Motor neuron (in vitro differentiated cells): ENCODE data around the gene CELSR1. TPM values are rescaled to one million over a fixed set of nuclear protein-coding genes. Genes with fewer than 3 reads are reported as not detected.

Experiments used
- ATAC-seq, 8 experiments: fragments of 200-7000 bp; cut with Tn5 transposase; replicated peaks in 6 of 8; 2 replicates each; pipeline ENCODE4 v1.8.0; 2021; ENCODE audit warnings: mild to moderate bottlenecking in 8 of 8, moderate library complexity in 8 of 8
- H3K27ac ChIP-seq, 2 donors: fragments of 250-450 bp; sonication (Bioruptor Pico); 2 replicates each; pipeline ENCODE4 v1.9.0; 2021; ENCODE audit warnings: antibody characterized with exemption in 2 of 2, mild to moderate bottlenecking in 2 of 2, moderate library complexity in 1 of 2
- H3K4me1 ChIP-seq, 2 donors: fragments of 250-450 bp; sonication (Bioruptor Pico); replicated peaks in 1 of 2; 2 replicates each; pipeline ENCODE4 v1.6.1; 2021; ENCODE audit warnings: antibody characterized with exemption in 2 of 2, mild to moderate bottlenecking in 2 of 2, moderate library complexity in 1 of 2
- H3K4me3 ChIP-seq, 5 donors: fragments of 250-450 bp; sonication (Bioruptor Pico); 2 replicates each; pipeline ENCODE4 v1.9.0; 2021; ENCODE audit warnings: antibody characterized with exemption in 5 of 5, mild to moderate bottlenecking in 5 of 5, moderate library complexity in 4 of 5
- WGBS, 10 experiments: fragments of 450-650 bp; shearing (Covaris generic); methylation state at CpG; one replicate each; pipeline ENCODE4 v1.0.0; 2022; 5-methylcytosine and 5-hydroxymethylcytosine counted together
- in situ Hi-C, 9 experiments: fragments of 400-800 bp; cut with MboI; loops; one replicate each; pipeline ENCODE4 v1.15.0; 2021; ENCODE audit warnings: low sequenced_read_pairs in 9 of 9, low pct_unique_long_range_greater_than_20kb in 2 of 9; ENCODE audit not compliant: unreplicated experiment in 9 of 9
- total RNA-seq, 8 experiments: library from RNA; unstranded; fragments of 300-600 nt; gene quantifications; 2 replicates each; pipeline versions ENCODE4 v1.2.3 to v1.2.4, GENCODE V29; 2022

Gene CELSR1
- total RNA-seq, 8 experiments from 2014 or later: 0.76 to 26.6 (median 4.7) TPM

DNA sequence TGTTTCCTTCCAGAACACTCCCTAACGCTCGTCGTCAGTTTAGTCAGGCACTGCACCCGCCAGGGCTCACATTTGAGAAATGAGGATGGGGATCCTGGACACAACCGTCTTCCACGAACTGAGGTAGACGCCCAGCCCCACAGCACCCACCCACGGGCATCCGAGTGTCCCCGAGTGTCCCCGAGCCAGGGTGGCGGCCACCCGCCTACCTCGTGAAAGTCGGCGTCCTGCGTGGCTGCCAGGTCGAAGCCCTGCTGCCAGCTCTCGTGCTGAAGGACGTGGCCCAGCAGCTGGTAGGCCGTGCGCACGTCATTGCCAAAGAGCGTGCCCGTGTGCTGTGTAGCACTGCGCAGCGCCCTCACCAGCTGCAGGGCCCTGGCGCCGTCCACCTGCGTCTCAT, 148.3 kb downstream of the CELSR1 start:
- WGBS, 10 experiments: 33 to 100% (median 99%) methylated on average over 1 to 8 of the region's 30 CpGs; no CpG with 5 or more reads in 4 of the 10 experiments
- in situ Hi-C loops: loop anchor here in 1 of 9 experiments (25.0 kb wide), 1 partner anchor 148 kb away; the partner anchor contains the start of gene CELSR1
- ATAC-seq: no peak
- Histone ChIP-seq H3K27ac (no peak overlapping the region), H3K4me3 (no peak overlapping the region), H3K4me1 (no peaks in the 10 kb centered on the region)

DNA sequence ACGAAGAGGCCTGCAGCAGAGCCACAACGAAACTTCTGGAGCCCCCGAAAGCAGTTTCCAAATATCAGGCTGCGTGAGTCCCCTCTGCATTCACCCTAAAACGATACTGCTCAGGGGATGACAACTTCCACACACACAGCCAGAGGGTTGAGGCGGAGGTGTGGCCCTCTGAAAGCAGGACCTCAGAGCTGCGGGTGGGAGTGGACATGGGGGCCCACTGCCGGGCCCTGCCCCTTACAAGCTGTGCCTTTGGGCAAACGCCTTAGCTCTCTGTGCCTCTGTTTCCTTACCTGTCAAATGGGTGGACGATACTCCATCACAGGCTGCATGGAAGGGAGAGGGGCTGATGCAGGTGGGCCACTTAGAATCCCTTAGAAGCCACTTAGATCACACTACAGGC, 148.8 kb downstream of the CELSR1 start:
- WGBS, 10 experiments: 60 to 100% (median 80%) methylated on average over 1 to 2 of the region's 10 CpGs; no CpG with 5 or more reads in 5 of the 10 experiments
- in situ Hi-C loops: loop anchor here in 1 of 9 experiments (25.0 kb wide), 1 partner anchor 149 kb away; the partner anchor contains the start of gene CELSR1
- no peak for ATAC-seq
- H3K4me3 ChIP-seq: no peak overlapping the region
- no peaks in the 10 kb centered on the region for H3K4me1 ChIP-seq
- no peak overlapping the region for H3K27ac ChIP-seq

DNA sequence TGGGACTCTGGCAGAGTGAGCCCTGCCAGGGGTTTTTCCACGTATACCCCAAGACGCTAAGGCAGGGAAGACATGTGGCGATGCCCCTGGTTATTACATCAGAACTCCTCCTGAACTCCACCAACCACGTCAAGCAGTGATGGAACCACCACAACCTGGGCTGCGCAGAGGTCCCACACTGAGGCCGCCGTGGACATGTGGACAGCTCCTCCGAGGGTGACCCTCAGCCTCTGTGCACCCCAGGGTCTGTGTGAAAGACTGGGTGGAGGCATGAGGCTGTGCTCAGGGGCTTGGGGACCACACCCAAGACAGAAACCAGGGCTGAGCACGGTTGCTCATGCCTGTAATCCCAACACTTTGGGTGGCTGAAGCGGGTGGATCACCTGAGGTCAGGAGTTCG, 149.7 kb downstream of the CELSR1 start:
- H3K4me3 ChIP-seq: no peak overlapping the region
- ATAC-seq: no peak
- in situ Hi-C loops: loop anchor here in 1 of 9 experiments (25.0 kb wide), 1 partner anchor 150 kb away; the partner anchor contains the start of gene CELSR1
- no peaks in the 10 kb centered on the region for H3K4me1 ChIP-seq
- 92 to 100% (median 97%) methylated on average over 1 to 4 of the region's 11 CpGs; no CpG with 5 or more reads in 6 of the 10 experiments for WGBS, 10 experiments
- no peak overlapping the region for H3K27ac ChIP-seq

DNA sequence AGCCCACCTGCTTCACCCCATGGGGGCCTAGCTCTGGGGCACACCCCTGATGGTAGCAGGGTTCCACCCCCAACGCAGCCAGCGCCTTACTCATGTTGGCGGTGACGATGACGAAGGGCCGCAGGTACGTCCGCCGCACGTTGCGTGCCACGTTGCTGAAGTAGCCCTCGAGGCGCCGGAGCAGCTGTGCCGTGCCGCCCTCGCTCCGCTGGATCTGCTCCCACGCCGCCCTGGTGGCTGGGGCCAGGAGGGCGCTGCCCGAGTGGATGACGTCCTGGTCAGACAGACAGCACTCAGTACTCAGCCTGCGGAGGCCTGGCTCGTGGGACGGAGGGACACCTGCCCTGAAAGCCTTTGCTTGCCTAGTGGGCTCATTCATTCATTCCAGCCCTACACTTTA, 151.1 kb downstream of the CELSR1 start:
- 80 to 100% (median 97%) methylated on average over 1 to 6 of the region's 27 CpGs; no CpG with 5 or more reads in 6 of the 10 experiments for WGBS, 10 experiments
- in situ Hi-C loops: loop anchor here in 1 of 9 experiments (25.0 kb wide), 1 partner anchor 151 kb away; the partner anchor contains the start of gene CELSR1
- Histone ChIP-seq H3K27ac (no peak overlapping the region), H3K4me3 (no peak overlapping the region), H3K4me1 (peaks cover 1 to 3% of the 10 kb centered on the region in 2 donors)
- ATAC-seq: no peak

DNA sequence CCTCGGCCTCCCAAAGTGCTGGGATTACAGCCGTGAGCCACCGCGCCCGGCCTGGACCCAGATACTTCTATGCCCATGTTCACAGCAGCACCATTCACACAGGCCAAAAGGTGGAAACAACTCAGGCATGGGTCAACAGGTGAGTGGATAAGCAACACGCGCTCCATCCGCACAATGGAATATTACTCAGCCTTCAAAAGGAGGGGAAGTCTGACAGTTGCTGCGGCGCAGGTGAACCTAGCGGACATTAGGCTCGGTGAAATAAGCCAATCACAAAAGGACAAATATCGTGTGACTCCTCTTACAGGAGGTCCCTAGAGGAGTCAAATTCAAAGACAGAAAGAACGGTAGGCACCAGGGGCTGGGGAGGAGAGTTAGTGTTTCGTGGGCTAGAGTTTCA, 154.9 kb downstream of the CELSR1 start:
- ATAC-seq: no peak
- Histone ChIP-seq H3K4me3 (no peak overlapping the region), H3K27ac (no peak overlapping the region), H3K4me1 (peaks cover 19 to 26% of the 10 kb centered on the region in 2 donors)
- WGBS, 10 experiments: 58 to 100% (median 95%) methylated on average over 1 to 14 of the region's 15 CpGs
- in situ Hi-C loops: loop anchor here in 1 of 9 experiments (25.0 kb wide), 1 partner anchor 155 kb away; the partner anchor contains the start of gene CELSR1

DNA sequence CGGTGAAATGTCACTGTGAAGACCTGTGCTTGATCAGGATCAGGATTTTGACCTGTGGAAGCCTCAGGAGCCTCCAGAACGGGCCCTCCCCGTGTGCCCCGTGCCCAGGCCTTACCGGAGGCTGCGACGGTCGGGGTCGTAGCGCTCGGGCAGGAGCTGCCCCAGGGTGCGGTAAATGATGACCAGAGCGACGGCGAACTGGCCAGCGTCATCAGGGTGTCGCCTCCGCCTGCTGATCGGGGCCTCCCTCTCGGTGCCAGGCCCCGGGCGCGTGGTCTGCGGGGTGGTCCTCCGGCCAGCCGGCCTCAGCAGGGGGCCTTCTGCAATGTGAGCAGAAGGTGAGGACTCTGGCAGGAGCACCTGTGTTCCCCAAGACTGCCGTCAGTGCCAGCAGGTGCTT, 155.7 kb downstream of the CELSR1 start:
- Histone ChIP-seq H3K4me3 (no peak overlapping the region), H3K27ac (peak overlapping the region in 1 of 2 donors; percentile 21), H3K4me1 (peaks cover 23 to 33% of the 10 kb centered on the region in 2 donors)
- in situ Hi-C loops: loop anchor here in 1 of 9 experiments (25.0 kb wide), 1 partner anchor 156 kb away; the partner anchor contains the start of gene CELSR1
- ATAC-seq: no peak
- 86 to 100% (median 98%) methylated on average over 1 to 16 of the region's 27 CpGs; no CpG with 5 or more reads in 5 of the 10 experiments for WGBS, 10 experiments

DNA sequence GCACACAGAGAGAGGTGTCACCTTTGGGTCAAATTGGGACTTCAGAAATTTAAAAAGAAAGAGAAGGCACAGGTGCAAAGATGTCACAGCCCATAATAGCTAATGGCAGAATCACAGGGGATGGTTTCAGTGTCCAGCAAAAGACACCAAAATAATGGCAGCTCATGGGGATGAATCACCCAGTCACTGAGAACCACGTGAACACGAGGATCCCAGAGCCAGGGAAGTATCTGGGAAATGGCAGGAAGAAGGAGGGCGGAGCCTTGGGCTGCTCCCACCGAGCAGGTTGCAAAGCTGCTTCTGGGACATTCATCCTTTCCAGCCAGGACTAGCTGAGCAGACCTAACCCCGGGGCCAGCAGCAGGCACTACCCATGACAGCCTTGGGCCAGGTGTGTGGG, 156.3 kb downstream of the CELSR1 start:
- 0 to 57% methylated on average over 2 to 4 of the region's 5 CpGs; no CpG with 5 or more reads in 8 of the 10 experiments for WGBS, 10 experiments
- peak; percentile 53 to 87 (median 74) for ATAC-seq
- H3K4me3 ChIP-seq: no peak overlapping the region
- H3K27ac ChIP-seq: peak overlapping the region in 1 of 2 donors; percentile 21
- in situ Hi-C loops: loop anchor here in 1 of 9 experiments (25.0 kb wide), 1 partner anchor 156 kb away; the partner anchor contains the start of gene CELSR1
- H3K4me1 ChIP-seq: peaks cover 23 to 33% of the 10 kb centered on the region in 2 donors

DNA sequence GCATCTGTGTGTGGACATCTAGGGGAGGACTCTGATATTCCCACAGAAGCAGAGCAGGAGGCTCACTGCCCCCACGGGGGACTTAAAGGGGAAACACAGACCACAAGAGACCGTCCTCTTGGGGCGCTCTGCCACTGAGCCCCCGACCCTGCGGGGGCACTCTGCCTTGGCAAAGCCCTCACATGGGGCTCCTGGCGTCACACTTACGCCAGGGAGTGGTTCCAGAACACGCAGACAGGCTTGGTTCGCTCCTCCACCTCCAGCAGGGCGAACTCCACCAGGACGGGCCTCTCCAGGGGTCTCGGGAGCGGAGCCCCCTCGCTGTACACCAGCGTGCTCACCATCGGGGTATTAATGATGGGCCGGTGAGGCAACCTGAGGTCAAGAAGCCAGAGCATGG, 156.8 kb downstream of the CELSR1 start:
- Histone ChIP-seq H3K4me1 (peaks cover 23 to 33% of the 10 kb centered on the region in 2 donors), H3K27ac (no peak overlapping the region), H3K4me3 (no peak overlapping the region)
- in situ Hi-C loops: loop anchor here in 1 of 9 experiments (25.0 kb wide), 1 partner anchor 157 kb away; the partner anchor contains the start of gene CELSR1
- no peak for ATAC-seq
- 74 to 100% (median 90%) methylated on average over 2 to 10 of the region's 17 CpGs; no CpG with 5 or more reads in 6 of the 10 experiments for WGBS, 10 experiments

DNA sequence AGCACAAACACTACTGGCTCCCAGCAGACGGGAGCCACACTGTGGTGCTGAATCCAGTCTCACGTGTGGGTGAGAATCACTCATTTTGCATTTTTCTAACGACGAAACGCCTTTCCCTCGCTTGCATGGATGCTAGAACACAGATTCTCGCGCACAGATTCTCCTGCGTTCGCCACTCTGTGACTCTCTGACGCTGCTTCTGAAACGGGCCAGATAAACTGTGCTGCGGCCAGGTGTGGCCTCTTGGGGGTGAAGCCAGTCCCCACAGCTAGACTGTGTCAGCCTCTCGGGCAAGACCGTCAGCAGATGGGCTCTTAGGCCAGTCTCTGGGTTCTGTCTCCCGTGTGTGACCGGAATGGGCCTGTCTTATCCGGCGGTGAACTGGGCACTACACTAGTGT, 157.4 kb downstream of the CELSR1 start:
- H3K4me3 ChIP-seq: no peak overlapping the region
- ATAC-seq: no peak
- WGBS, 10 experiments: 20 to 90% (median 83%) methylated on average over 1 to 13 of the region's 19 CpGs; no CpG with 5 or more reads in 5 of the 10 experiments
- in situ Hi-C loops: loop anchor here in 1 of 9 experiments (25.0 kb wide), 1 partner anchor 157 kb away; the partner anchor contains the start of gene CELSR1
- H3K4me1 ChIP-seq: peaks cover 23 to 33% of the 10 kb centered on the region in 2 donors
- H3K27ac ChIP-seq: no peak overlapping the region

DNA sequence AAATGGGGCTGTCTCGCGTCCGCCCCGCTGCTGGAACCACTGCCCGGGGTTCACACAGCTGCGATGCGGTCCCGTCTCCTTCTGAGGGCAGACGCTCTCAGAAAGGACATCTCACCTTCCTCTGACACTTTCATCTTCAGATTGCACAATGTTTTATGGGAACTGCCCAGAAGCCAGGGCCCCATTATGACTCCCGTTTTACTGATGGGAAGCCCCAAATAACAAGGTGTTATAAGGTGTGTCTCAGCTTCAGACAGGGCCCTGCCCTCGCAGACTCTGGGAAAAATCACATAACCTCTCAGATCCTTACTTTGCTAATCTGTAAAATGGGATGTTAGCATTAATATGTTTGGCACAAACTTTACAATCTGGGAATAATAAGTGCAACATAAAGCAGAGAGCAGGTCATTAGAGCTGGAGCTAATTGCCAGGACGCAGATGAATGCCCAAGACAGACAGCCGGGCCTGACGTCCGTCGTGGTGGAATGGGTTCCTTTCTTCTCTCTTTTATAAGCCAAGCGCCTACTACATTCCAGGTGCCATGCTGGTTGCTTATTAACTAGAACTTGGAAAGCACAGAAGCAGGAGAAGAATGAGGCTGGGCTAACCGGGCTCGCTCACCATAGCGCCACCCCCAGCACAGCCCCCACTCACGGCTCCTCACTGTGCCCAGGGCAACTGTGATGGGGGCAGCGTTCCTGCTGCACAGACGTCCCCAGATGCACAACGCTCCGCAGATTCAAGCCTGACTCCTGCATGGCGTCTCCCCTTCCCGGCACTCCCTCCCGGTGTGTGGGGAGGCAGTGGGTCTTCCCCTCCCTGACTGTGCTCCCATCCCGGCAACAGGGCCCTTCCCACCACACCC, 158.1 kb downstream of the CELSR1 start:
- Histone ChIP-seq H3K27ac (no peak overlapping the region), H3K4me3 (no peak overlapping the region), H3K4me1 (peaks cover 23 to 33% of the 10 kb centered on the region in 2 donors)
- ATAC-seq: peak in 3 of 8 experiments; percentile 26 to 66 (median 43)
- 40 to 90% (median 69%) methylated on average over 2 to 7 of the region's 29 CpGs; no CpG with 5 or more reads in 4 of the 10 experiments for WGBS, 10 experiments
- in situ Hi-C loops: loop anchor here in 1 of 9 experiments (25.0 kb wide), 1 partner anchor 158 kb away; the partner anchor contains the start of gene CELSR1

DNA sequence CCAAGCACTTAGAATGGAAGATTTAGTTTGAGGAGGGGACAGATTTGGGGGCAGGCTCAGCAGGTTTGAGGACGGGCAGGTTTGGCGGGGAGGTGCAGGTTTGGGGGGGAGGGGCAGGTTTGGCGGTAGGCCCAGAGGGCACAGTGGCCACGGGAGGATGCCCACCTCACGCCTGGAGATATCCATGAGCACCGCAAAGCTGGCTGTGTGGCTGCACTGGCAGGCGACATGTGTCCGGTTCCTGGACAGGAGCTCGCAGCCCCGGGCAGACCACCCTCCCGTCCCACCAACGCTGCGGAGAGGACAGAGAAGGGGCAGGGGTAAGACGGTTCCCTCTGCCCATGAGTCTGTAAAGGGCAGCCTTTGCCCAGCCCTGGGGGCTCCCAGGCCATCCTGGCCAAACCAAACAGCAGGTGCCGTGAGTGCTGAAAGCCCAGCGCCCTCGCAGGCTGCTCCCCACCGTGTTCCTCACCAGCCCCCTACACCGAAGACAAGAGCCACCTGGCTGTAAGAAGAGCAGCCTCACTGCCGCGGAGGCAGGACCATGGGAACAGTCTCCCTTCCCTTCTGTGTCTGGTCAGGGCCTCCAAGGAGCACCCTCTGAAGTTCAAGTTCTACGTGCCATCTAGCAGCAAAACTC, 158.9 kb downstream of the CELSR1 start:
- H3K27ac ChIP-seq: no peak overlapping the region
- H3K4me1 ChIP-seq: peaks cover 23 to 33% of the 10 kb centered on the region in 2 donors
- WGBS, 10 experiments: 0 to 86% (median 71%) methylated on average over 1 to 3 of the region's 22 CpGs; no CpG with 5 or more reads in 5 of the 10 experiments
- no peak overlapping the region for H3K4me3 ChIP-seq
- in situ Hi-C loops: loop anchor here in 1 of 9 experiments (25.0 kb wide), 1 partner anchor 159 kb away; the partner anchor contains the start of gene CELSR1
- ATAC-seq: no peak
